ENCODE measurements around the gene MRM2. TPM values are rescaled to one million over a fixed set of nuclear protein-coding genes. Genes with fewer than 3 reads are reported as not detected.
A peak's percentile ranks its signal among the peaks of the same experiment; 100 is the strongest.

MRM2 gene
- total and polyA plus RNA-seq, 10 of the 15 experiments (the other 5 are each of a cell fraction or from before 2014, with no cell fraction given) = 43.2 to 128 (median 71.4) TPM

DNA sequence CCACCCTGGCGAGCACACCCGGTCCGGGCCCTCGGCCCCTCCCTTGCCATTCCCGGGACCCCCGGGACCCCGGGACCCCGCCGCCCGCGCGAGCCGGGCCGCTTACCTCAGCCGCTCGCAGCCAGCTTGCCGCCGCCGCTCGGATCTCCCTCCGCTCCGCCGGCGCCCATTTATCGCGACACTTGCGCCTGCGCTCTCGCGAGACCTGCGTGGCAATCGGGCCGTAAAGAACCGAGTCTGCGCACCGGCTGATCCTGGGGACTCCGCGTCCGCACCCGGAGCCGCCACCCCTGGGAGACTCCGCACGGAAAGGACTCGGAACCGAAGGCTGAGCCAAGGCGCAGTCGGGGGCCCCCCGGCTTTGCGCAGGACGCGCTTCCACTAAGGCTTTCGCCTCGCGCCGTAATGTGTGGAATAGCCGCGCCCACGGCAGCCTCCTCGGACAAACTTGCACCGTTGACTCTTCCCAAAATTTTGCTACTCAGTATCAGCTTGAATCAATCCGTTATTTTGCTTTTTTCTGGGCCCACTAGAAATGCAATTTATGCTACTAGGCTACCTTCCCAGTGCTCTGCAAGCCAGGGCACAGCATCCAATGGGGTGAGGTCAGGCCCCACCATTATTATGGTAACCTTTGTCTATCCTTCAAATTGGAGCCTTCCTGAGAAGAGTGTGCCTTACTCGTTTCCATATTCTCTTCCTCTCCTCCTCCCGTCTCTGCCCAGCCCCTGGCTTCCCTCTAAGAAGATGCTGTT lies 9.1 kb downstream of the MRM2 start, which contains the start of gene MAD1L1 (continued):
- TF ChIP-seq, protein P1, sequence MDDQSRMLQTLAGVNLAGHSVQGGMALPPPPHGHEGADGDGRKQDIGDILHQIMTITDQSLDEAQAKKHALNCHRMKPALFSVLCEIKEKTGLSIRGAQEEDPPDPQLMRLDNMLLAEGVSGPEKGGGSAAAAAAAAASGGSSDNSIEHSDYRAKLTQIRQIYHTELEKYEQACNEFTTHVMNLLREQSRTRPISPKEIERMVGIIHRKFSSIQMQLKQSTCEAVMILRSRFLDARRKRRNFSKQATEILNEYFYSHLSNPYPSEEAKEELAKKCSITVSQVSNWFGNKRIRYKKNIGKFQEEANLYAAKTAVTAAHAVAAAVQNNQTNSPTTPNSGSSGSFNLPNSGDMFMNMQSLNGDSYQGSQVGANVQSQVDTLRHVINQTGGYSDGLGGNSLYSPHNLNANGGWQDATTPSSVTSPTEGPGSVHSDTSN (IDR thresholded peaks at IDR 0.05; ENCODE audit: insufficient replicate concordance, low read depth, low read length) = no peak
- TF ChIP-seq RAD21 (IDR thresholded peaks at IDR 0.05; ENCODE audit: insufficient read depth, low read depth, low read length) = no peak
- peak; percentile 89 for TF ChIP-seq YY1 (IDR thresholded peaks at IDR 0.05; ENCODE audit: low read depth, low read length)
- no peak for TF ChIP-seq MYB (IDR thresholded peaks at IDR 0.05; ENCODE audit: borderline replicate concordance, low read depth, low read length)
- 0 out of 2 replicates have a peak, but pooled peaks have one; percentile 73 for TF ChIP-seq SIN3A (IDR thresholded peaks at IDR 0.05; ENCODE audit: low read depth, low read length)
- no peak for TF ChIP-seq ZNF24 (IDR thresholded peaks at IDR 0.05)
- TF ChIP-seq, protein P2, sequence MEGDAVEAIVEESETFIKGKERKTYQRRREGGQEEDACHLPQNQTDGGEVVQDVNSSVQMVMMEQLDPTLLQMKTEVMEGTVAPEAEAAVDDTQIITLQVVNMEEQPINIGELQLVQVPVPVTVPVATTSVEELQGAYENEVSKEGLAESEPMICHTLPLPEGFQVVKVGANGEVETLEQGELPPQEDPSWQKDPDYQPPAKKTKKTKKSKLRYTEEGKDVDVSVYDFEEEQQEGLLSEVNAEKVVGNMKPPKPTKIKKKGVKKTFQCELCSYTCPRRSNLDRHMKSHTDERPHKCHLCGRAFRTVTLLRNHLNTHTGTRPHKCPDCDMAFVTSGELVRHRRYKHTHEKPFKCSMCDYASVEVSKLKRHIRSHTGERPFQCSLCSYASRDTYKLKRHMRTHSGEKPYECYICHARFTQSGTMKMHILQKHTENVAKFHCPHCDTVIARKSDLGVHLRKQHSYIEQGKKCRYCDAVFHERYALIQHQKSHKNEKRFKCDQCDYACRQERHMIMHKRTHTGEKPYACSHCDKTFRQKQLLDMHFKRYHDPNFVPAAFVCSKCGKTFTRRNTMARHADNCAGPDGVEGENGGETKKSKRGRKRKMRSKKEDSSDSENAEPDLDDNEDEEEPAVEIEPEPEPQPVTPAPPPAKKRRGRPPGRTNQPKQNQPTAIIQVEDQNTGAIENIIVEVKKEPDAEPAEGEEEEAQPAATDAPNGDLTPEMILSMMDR (IDR thresholded peaks at IDR 0.05 in 2 of 3, conservative IDR thresholded peaks at IDR 0.05 in 1 of 3; ENCODE audit: control insufficient read depth in 2 of 3, extremely low read depth in 1 of 3, insufficient read depth in 1 of 3, low read depth in 3 of 3, low read length in 3 of 3) = no peak
- no peak for TF ChIP-seq STAT3 (IDR thresholded peaks at IDR 0.05; ENCODE audit: low read depth, low read length)
- TF ChIP-seq EZH2 (IDR thresholded peaks at IDR 0.05; ENCODE audit: borderline replicate concordance, control insufficient read depth, low read depth, low read length) = no peak
- TF ChIP-seq ASH2L (IDR thresholded peaks at IDR 0.05; ENCODE audit: borderline replicate concordance, low read depth) = peak; percentile 59; the same call in 1 of the 2 replicates
- no peak; the same call in 1 of the 2 replicates for TF ChIP-seq HDGF (IDR thresholded peaks at IDR 0.05)
- TF ChIP-seq, protein P3, sequence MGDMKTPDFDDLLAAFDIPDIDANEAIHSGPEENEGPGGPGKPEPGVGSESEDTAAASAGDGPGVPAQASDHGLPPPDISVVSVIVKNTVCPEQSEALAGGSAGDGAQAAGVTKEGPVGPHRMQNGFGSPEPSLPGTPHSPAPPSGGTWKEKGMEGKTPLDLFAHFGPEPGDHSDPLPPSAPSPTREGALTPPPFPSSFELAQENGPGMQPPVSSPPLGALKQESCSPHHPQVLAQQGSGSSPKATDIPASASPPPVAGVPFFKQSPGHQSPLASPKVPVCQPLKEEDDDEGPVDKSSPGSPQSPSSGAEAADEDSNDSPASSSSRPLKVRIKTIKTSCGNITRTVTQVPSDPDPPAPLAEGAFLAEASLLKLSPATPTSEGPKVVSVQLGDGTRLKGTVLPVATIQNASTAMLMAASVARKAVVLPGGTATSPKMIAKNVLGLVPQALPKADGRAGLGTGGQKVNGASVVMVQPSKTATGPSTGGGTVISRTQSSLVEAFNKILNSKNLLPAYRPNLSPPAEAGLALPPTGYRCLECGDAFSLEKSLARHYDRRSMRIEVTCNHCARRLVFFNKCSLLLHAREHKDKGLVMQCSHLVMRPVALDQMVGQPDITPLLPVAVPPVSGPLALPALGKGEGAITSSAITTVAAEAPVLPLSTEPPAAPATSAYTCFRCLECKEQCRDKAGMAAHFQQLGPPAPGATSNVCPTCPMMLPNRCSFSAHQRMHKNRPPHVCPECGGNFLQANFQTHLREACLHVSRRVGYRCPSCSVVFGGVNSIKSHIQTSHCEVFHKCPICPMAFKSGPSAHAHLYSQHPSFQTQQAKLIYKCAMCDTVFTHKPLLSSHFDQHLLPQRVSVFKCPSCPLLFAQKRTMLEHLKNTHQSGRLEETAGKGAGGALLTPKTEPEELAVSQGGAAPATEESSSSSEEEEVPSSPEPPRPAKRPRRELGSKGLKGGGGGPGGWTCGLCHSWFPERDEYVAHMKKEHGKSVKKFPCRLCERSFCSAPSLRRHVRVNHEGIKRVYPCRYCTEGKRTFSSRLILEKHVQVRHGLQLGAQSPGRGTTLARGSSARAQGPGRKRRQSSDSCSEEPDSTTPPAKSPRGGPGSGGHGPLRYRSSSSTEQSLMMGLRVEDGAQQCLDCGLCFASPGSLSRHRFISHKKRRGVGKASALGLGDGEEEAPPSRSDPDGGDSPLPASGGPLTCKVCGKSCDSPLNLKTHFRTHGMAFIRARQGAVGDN (IDR thresholded peaks at IDR 0.05) = peak; percentile 93
- peak; percentile 97 for TF ChIP-seq CBFB (IDR thresholded peaks at IDR 0.05; ENCODE audit: low read depth)
- TF ChIP-seq PAX5 (IDR thresholded peaks at IDR 0.05; ENCODE audit: borderline replicate concordance, low read depth, low read length) = no peak
- no peak for TF ChIP-seq SMAD1 (IDR thresholded peaks at IDR 0.05; ENCODE audit: low read depth, partially characterized antibody)
- no peak for TF ChIP-seq TBL1XR1 (IDR thresholded peaks at IDR 0.05; ENCODE audit: low read depth, low read length)
- TF ChIP-seq, protein P4, sequence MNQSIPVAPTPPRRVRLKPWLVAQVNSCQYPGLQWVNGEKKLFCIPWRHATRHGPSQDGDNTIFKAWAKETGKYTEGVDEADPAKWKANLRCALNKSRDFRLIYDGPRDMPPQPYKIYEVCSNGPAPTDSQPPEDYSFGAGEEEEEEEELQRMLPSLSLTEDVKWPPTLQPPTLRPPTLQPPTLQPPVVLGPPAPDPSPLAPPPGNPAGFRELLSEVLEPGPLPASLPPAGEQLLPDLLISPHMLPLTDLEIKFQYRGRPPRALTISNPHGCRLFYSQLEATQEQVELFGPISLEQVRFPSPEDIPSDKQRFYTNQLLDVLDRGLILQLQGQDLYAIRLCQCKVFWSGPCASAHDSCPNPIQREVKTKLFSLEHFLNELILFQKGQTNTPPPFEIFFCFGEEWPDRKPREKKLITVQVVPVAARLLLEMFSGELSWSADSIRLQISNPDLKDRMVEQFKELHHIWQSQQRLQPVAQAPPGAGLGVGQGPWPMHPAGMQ (IDR thresholded peaks at IDR 0.05; ENCODE audit: borderline replicate concordance) = peak; percentile 87
- TF ChIP-seq, protein P5, sequence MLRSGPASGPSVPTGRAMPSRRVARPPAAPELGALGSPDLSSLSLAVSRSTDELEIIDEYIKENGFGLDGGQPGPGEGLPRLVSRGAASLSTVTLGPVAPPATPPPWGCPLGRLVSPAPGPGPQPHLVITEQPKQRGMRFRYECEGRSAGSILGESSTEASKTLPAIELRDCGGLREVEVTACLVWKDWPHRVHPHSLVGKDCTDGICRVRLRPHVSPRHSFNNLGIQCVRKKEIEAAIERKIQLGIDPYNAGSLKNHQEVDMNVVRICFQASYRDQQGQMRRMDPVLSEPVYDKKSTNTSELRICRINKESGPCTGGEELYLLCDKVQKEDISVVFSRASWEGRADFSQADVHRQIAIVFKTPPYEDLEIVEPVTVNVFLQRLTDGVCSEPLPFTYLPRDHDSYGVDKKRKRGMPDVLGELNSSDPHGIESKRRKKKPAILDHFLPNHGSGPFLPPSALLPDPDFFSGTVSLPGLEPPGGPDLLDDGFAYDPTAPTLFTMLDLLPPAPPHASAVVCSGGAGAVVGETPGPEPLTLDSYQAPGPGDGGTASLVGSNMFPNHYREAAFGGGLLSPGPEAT (IDR thresholded peaks at IDR 0.05; ENCODE audit: low read depth) = 0 out of 2 replicates have a peak, but pooled peaks have one; percentile 66
- no peak for TF ChIP-seq ATF7 (IDR thresholded peaks at IDR 0.05; ENCODE audit: low read depth)
